PC-9 (cell line): ENCODE results near the gene SLC27A6.

ENCODE experiments used
- CTCF ChIP-seq: fragments of 200-600 bp; sonication (generic); conservative IDR thresholded peaks from 2 replicates; pipeline ENCODE4 v1.6.1; 2017; ENCODE audit warnings: mixed run types, antibody characterized with exemption, mild to moderate bottlenecking, moderate library complexity
- EZH2 ChIP-seq: fragments of 200-600 bp; sonication (generic); IDR thresholded peaks from 2 replicates; pipeline ENCODE4 v1.8.0; 2017; ENCODE audit warnings: antibody characterized with exemption, low read depth

- TF ChIP-seq EZH2 (no peak), CTCF (no peak)
Observed at GRCh38 chr5:129020683-129021082, 55.4 kb downstream of the SLC27A6 start.
